AG20443 (cell line): ENCODE results near the gene MAP3K21.
A peak's percentile ranks its signal among the peaks of the same experiment; 100 is the strongest.

ENCODE experiments used
- DNase-seq: peaks from one replicate; pipeline ENCODE4 v3.0.0; 2012; ENCODE audit warnings: low spot score, mixed read lengths

MAP3K21 gene

DNA sequence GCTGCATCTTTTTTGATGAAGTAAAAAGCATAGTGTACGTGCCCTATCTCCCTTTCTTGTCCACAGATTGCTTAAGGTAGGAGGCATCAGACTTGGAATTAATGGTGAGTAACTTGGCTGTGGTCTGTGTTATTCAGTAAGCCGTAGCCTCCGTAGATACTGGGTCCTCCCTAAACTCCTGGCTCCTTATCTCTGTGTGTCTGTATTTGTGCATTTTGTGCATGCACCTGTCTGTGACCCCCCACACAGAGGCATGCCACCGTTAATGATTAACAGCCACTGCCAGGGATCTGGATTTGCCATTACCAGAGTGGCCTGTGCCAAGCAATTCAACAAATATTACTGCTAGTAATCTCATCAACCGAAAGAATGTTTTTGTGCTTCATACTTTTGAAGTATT, 31.9 kb downstream of the MAP3K21 start:
- no peak for DNase-seq

DNA sequence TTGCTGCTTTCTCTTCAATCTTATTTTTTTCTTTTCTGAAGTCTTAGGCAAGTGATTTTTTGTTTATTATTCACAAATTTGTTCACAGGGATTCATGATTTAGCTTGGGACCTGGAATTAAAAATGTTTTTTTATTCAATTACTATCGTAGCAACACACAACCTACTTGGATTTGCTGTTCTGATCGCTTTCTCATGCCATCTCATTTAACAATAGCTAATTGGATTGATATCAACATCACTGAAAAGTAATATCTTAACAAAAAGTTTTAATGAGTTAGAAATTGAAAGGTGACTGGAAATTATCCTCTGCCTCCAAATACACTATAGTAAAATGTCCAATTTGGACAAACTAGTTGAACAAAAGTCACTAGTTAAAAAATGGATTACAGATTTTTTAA, 32.4 kb downstream of the MAP3K21 start:
- DNase-seq = no peak

DNA sequence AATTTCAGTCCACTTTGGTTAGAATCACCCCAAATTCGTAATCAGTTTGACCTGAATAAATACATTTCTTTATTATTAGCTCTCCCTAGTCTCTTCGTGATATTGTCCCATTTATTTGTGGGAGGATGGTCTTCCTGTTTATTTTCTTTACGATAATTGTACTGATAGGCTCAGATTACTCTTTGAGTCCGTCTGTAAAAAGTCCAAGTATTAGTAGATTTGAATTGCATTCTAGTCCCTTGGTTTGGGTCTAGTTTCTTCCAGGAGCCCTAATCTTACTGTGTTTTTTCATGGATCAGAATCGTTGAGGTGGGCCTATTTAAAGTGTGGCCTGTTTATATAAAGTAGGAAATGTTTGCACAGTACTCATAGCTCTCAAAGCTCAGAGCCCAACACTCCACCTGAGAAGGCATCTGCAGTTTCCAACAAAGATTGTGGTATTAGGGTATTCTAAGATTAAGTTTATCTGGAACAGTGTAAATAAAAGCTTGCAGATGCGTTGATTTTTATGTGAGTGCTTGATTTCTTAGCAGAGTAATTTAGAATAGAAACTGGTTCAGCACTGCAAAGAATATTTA, 33.1 kb downstream of the MAP3K21 start:
- no peak for DNase-seq

DNA sequence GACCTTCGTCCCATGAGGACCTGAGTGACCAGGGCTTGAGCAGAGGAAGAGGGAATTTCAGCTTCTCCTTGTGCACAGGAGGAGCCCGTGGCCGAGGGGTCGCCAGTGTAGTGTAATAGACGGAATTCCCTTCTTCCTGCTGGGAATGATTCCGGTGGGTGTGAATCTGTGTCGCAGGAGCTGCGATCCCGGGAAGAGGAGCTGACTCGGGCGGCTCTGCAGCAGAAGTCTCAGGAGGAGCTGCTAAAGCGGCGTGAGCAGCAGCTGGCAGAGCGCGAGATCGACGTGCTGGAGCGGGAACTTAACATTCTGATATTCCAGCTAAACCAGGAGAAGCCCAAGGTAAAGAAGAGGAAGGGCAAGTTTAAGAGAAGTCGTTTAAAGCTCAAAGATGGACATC, 34.4 kb downstream of the MAP3K21 start:
- DNase-seq = no peak

DNA sequence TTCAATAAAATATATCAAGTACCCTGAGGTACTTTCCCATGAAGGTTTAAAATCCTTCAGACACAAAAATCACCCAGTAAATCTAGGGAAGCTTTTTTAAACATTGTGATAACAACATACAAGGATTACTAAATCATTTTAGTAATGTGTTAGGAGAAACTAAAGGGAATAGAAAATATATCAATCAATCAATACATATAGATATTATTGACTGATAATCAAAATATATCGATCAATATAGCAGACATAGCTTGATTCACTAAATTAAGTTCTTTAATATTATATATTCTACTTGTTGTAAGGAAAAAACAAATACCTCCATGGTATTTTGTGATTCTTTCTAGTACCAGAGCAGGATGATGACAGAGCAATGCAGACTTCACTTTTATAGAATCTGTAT, 35.2 kb downstream of the MAP3K21 start:
- no peak for DNase-seq

GRCh38 chr1:233364026-233364425, 36.5 kb downstream of the MAP3K21 start:
- DNase-seq = no peak

DNA sequence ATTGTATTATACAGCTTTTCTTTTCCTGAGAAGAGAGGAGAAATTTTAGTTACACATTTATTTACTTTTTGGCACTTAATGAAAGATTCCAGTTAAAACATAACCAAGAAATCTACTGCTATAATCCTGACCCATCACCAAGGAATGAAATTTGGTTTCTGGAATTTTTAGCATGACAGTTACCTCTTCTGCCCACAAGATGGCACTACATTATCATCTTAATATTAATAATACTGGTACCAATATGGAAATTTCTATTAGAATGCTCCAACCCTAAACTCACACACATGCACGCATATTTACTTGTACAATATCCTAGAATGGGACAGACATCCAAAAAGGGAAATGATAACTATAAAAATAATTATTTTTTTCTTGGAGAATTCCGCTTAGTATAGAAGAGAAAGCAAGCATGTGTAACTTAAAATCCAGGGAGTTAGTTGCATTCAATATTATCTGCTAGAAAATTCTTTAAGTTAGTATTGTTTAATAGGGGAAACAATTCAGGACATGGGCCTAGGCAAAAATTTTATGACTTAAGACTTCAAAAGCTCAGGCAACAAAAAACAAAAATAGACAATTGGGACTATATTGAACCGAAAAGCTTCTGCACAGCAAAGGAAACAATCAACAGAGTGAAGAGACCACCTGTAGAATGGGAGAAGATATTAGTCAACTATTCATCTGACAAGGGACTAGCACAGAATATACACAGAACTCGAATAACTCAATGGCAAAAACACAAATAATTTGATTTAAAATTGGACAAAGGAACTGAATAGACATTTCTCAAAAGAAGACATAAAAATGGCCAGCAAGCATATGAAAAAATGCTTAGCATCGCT, 37.4 kb downstream of the MAP3K21 start:
- DNase-seq = peak; percentile 24

GRCh38 chr1:233366575-233366974, 39.1 kb downstream of the MAP3K21 start:
- DNase-seq = no peak

DNA sequence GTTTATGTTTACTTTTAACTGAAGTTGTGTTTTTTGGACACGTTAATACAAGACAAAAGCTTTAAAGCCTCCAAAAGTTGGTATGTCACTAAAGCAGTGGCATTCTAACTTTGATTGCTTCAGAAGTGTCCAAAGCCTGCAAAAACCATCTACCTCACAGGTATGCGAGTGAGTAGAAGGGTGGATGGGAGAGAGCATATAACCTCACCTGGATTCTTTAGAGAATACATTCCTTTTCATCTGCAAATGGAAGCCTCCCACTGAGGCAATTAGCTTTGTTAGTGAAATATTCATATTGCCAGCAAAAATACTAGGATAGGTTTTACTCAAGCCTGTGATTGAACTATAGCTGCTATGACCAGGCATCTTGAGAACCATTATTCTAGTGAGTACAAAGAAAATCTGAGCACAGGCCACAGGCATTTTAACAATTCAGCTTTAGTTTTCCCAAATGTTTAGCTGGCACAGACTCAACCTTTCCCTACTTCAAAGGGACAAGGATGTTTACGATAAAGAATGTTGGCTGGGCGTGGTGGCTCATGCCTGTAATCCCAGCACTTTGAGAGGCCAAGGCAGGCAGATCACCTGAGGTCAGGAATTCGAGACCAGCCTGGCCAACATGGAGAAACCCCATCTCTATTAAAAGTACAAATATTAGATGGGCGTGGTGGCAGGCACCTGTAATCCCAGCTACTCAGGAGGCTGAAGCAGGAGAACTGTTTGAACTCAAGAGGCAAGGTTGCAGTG, 39.7 kb downstream of the MAP3K21 start:
- no peak for DNase-seq

GRCh38 chr1:233368106-233368788, 40.7 kb downstream of the MAP3K21 start:
- DNase-seq = peak; percentile 54

GRCh38 chr1:233368789-233369130, 41.2 kb downstream of the MAP3K21 start:
- DNase-seq = no peak

- no peak for DNase-seq
Observed at GRCh38 chr1:233372218-233373120, 44.9 kb downstream of the MAP3K21 start.

DNA sequence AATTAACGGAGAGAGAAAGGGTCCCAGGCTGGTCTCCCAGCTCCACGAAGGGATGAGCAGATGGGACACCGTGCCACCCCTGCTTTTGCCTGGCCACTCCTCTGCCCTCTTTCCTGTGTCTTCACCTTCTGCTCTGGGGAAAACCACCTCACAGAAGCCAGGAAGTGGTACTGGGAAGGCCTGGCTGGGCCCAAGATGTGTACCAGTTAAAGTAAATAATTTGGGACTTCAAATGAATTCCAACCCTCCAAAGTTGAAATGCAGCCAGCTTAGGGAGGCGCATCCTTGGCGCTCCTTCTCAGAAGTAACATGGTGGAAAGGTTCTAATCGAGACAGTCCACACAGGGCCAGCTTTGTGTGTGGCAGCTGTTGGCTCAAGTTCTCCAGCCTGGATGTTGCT, 45.7 kb downstream of the MAP3K21 start:
- DNase-seq = no peak

- DNase-seq = no peak
Observed at GRCh38 chr1:233375653-233376052, 48.1 kb downstream of the MAP3K21 start.

- DNase-seq = no peak
Observed at GRCh38 chr1:233376382-233377110, 49.0 kb downstream of the MAP3K21 start.

- DNase-seq = no peak
Observed at GRCh38 chr1:233379869-233380438, 52.4 kb downstream of the MAP3K21 start.

- DNase-seq = no peak
Observed at GRCh38 chr1:233381806-233382205, 54.3 kb downstream of the MAP3K21 start.

DNA sequence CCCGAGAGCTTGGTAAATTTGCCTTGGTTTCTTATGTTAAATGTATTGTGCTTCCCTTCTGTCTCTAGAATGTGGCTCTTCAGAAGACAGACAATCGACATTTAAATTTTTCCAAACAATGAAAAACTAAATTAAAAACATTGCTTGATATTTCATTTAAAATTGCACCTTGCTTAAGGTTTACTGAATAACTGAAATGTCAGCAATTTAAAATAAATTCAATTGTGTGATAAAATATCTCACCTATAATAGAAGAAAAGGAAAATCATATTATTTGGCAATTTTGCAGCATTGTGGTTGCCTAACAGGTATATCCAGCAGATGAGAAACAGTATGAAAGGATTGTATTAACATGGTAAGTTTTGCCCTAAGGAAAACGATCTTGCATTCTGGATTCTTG, 56.5 kb downstream of the MAP3K21 start:
- no peak for DNase-seq

DNA sequence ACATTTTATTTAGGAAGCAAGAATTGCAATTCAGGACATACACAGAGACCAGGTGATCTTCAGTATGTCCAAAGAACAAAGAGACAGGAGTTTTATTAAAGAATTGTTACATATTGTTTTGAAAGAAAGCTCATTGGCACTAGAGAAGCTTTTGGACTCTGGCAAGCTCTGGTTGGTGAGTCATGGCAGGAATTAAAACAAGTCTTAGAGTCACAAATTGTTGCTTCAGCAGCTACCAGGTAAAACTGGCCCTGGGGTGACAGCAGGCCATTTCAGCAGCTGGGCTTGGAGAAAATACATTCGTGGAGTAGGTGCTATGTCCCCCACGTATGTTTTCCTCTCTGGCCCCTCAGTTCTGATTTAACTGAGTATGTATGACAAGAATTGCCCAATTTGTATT, 58.8 kb downstream of the MAP3K21 start:
- no peak for DNase-seq

DNA sequence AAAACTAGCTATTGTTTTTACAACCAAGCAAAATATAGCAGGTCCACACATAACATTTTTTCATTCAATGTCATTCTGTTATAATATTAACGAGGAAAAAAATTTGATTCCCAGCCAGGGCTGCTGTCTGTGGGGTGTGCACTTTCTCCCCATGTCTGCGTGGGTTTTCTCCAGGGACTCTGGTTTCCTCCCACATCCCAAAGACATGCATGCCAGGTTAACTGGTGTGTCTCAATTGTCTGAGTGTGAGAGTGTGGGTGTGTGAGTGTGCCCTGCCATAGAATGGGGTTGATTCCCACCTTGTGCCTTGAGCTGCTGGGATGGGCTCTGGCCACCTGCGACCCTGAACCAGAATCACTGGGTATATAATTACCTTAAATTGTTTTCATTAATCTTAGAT, 60.1 kb downstream of the MAP3K21 start:
- DNase-seq = no peak

- DNase-seq = no peak
Observed at GRCh38 chr1:233389169-233389568, 61.6 kb downstream of the MAP3K21 start.
